A549 treated with dexamethasone at 1 μM for 4 hours (cell line): ENCODE results near the gene CFTR. TPM values are rescaled to one million over a fixed set of nuclear protein-coding genes. Genes with fewer than 3 reads are reported as not detected.

ENCODE experiments used
- total RNA-seq: library from RNA; stranded (reverse); fragments of 200-300 nt; extraction: Qiagen RNA extraction; gene quantifications from 5 replicates; pipeline ENCODE4 v1.2.3, GENCODE V29; 2022

The CFTR gene
- 0.05 to 0.11 TPM in 2 of 5 replicates, not detected in the others for total RNA-seq

DNA sequence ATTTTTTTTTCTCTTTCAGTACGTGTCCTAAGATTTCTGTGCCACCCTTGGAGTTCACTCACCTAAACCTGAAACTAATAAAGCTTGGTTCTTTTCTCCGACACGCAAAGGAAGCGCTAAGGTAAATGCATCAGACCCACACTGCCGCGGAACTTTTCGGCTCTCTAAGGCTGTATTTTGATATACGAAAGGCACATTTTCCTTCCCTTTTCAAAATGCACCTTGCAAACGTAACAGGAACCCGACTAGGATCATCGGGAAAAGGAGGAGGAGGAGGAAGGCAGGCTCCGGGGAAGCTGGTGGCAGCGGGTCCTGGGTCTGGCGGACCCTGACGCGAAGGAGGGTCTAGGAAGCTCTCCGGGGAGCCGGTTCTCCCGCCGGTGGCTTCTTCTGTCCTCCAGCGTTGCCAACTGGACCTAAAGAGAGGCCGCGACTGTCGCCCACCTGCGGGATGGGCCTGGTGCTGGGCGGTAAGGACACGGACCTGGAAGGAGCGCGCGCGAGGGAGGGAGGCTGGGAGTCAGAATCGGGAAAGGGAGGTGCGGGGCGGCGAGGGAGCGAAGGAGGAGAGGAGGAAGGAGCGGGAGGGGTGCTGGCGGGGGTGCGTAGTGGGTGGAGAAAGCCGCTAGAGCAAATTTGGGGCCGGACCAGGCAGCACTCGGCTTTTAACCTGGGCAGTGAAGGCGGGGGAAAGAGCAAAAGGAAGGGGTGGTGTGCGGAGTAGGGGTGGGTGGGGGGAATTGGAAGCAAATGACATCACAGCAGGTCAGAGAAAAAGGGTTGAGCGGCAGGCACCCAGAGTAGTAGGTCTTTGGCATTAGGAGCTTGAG lies at the start of gene CFTR:
TSS of gene CFTR (plus strand) at position 801 of the 830 bp plus-strand sequence. CDS start 70 bp downstream, outside the sequence.

Other genes starting within 250 kb of the CFTR start
- gene WNT2, start 157.0 kb upstream of the CFTR start, total RNA-seq, result 0.02 TPM in 1 of 5 replicates, not detected in the others
- not detected in 5 replicates for gene ASZ1, start 52.5 kb upstream of the CFTR start, total RNA-seq